ENCODE measurements around the gene RALGPS1. TPM values are rescaled to one million over a fixed set of nuclear protein-coding genes. Genes with fewer than 3 reads are reported as not detected.

The RALGPS1 gene
- total RNA-seq, 1 donor from 2014 or later = 21.7 TPM

DNA sequence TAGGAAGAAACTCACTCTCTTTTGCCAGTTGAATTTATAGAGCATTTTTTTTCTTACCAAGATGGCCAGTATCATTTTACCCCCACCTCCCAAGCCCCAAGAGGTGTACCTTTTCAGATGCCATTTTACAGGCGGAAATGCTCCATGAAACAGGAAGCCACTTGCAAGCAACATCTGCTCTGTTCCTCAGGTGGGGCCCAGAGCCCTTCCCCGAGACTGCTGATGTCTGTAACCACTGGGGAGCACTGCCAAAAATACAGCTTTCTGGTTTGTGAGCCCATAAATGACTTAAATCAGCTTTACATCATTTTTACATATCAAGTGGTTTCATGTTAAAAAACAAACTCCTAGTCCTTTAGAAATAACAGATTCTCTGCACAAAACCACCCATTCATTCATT lies 307.1 kb downstream of the RALGPS1 start:
- POLR2A ChIA-PET = interaction anchor here (1.3 kb wide), 1 partner anchor 175 kb away, joined by 4 read pairs; the partner anchor contains the start of gene SLC2A8
- H3K36me3 Mint-ChIP-seq (ENCODE audit: low read depth) = peaks cover 2% of the 10 kb centered on the region

DNA sequence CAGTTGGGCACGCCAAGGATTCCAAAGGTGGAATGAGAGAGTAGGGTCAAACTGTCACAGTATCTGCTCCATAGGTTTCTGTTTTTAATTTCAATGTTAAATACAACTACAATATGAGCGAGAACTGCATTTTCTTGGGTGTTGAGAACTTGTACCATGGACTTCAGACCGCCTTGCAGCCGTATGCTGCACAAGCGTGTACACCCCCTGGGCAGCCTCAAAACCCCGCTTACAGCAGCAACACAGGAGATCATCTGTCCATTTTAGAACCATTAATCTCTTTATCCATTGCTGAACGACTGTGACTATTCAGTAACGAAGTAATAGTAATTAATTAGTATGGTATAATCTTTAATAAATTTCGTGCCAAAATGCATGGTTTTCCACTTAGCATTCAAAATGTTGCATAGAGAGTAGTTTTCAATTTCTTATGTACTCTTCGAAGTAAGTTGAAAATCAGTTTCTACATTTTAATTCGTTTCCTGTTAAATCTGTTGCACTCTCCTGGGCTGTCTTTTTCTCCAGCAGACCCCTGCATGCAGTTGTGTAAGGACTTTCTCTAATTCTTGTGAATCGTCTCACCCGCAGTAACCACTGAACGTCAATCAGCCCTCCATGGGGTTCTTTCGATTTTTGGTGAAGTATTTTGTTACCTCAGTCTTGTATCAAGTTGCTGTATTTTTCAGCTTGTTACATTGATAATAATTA lies 308.0 kb downstream of the RALGPS1 start:
- DNase-seq (no peak), ATAC-seq (ENCODE audit: low read depth) (no peak)
- Mint-ChIP-seq H3K9me3 (no peaks in the 10 kb centered on the region), H3K4me3 (no peak overlapping the region), H3K27me3 (no peaks in the 10 kb centered on the region), H3K36me3 (ENCODE audit: low read depth) (peaks cover 2% of the 10 kb centered on the region), H3K27ac (no peak overlapping the region), H3K4me1 (peaks cover 41% of the 10 kb centered on the region)
- ChIA-PET POLR2A (no interaction called here), CTCF (no interaction called here)
- intact Hi-C loops (cut with micrococcal nuclease) = loop anchor here (5.0 to 10.0 kb wide), 2 partner anchors 345 to 902 kb away; partner anchors contain the start of gene PTGES2
- TF ChIP-seq, protein P1, sequence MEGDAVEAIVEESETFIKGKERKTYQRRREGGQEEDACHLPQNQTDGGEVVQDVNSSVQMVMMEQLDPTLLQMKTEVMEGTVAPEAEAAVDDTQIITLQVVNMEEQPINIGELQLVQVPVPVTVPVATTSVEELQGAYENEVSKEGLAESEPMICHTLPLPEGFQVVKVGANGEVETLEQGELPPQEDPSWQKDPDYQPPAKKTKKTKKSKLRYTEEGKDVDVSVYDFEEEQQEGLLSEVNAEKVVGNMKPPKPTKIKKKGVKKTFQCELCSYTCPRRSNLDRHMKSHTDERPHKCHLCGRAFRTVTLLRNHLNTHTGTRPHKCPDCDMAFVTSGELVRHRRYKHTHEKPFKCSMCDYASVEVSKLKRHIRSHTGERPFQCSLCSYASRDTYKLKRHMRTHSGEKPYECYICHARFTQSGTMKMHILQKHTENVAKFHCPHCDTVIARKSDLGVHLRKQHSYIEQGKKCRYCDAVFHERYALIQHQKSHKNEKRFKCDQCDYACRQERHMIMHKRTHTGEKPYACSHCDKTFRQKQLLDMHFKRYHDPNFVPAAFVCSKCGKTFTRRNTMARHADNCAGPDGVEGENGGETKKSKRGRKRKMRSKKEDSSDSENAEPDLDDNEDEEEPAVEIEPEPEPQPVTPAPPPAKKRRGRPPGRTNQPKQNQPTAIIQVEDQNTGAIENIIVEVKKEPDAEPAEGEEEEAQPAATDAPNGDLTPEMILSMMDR (IDR thresholded peaks at IDR 0.05) = no peak

More for the DNA sequence above, 307.1 kb downstream of the RALGPS1 start:
- ATAC-seq (ENCODE audit: low read depth) = no peak
- no peaks in the 10 kb centered on the region for H3K9me3 Mint-ChIP-seq
- CTCF ChIA-PET = no interaction called here
- intact Hi-C loops (cut with micrococcal nuclease) = loop anchor here (5.0 to 10.0 kb wide), 2 partner anchors 346 to 903 kb away; partner anchors contain the start of gene PTGES2
- TF ChIP-seq, protein P1 (IDR thresholded peaks at IDR 0.05) = no peak
- no peak overlapping the region for H3K4me3 Mint-ChIP-seq
- DNase-seq = no peak
- H3K27me3 Mint-ChIP-seq = no peaks in the 10 kb centered on the region
- peaks cover 40% of the 10 kb centered on the region for H3K4me1 Mint-ChIP-seq
- peak overlapping the region; percentile 38 for H3K27ac Mint-ChIP-seq

DNA sequence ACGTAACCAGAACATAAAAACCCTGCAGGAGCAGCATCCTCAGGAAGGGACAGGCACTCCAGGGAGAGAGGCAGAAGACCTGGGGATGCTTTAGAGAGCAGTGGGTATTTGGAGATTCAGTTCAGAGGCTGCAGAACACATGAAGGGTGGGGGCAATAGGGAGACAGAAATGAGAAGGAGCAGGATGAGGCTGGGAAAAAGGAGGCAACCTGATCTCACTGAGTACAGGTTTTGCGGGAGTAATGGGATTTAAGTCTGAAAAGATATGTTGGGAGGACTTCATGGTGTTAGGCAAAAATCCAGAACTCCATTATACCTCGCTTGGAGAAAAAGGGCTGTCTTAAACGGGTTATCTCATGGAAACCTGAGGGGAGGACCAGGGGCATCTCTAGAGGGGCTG lies 308.7 kb downstream of the RALGPS1 start:
- ChIA-PET CTCF (interaction anchor here (1.5 to 1.8 kb wide), 2 partner anchors 8 to 21 kb away, joined by 5 to 9 read pairs; no protein-coding TSS in a partner anchor), POLR2A (interaction anchor here (1.7 kb wide), 1 partner anchor 201 kb away, joined by 12 read pairs; the partner anchor contains the start of gene ZNF79)
- peaks cover 2% of the 10 kb centered on the region for H3K36me3 Mint-ChIP-seq (ENCODE audit: low read depth)
- DNase-seq (no peak), ATAC-seq (ENCODE audit: low read depth) (no peak)
- peak overlapping the region; percentile 15 for H3K27ac Mint-ChIP-seq
- H3K27me3 Mint-ChIP-seq = no peaks in the 10 kb centered on the region
- peaks cover 41% of the 10 kb centered on the region for H3K4me1 Mint-ChIP-seq
- intact Hi-C loops (cut with micrococcal nuclease) = loop anchor here (5.0 to 10.0 kb wide), 2 partner anchors 344 to 902 kb away; partner anchors contain the start of gene PTGES2
- no peaks in the 10 kb centered on the region for H3K9me3 Mint-ChIP-seq
- H3K4me3 Mint-ChIP-seq = no peak overlapping the region
- TF ChIP-seq, protein P1 (IDR thresholded peaks at IDR 0.05) = no peak

DNA sequence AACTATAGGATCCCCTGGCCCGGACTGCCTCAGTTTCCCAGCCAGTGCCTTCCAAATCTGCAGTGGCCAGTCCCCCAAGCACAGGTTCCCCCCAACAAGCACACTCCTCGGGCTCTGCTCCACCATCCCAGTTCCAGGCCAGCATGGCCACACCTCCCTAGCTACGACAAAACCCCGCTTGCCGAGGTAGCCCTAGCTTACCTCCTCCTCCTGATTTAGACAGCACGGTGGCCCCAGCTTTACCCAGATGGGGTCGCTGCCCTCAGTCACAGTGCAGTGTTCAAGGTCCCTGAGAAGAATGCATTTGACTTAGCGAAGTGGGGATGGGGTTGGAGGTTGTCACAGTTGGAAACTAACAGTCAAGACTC lies 309.2 kb downstream of the RALGPS1 start:
- DNase-seq (no peak), ATAC-seq (ENCODE audit: low read depth) (no peak)
- intact Hi-C loops (cut with micrococcal nuclease) = loop anchor here (1.0 to 10.0 kb wide), 7 partner anchors 22 to 901 kb away; partner anchors contain the start of genes LRSAM1, PTGES2, RALGPS1 and RPL12
- H3K4me1 Mint-ChIP-seq = peaks cover 41% of the 10 kb centered on the region
- TF ChIP-seq, protein P1 (IDR thresholded peaks at IDR 0.05) = no peak
- peak overlapping the region; percentile 85 for H3K4me3 Mint-ChIP-seq
- peaks cover 2% of the 10 kb centered on the region for H3K36me3 Mint-ChIP-seq (ENCODE audit: low read depth)
- ChIA-PET POLR2A (interaction anchor here (1.0 to 2.7 kb wide), 6 partner anchors 21 to 693 kb away, joined by 3 to 28 read pairs (median 14); partner anchors contain the start of genes LRSAM1, RPL12, SLC2A8 and ST6GALNAC4), CTCF (interaction anchor here (1.5 to 1.8 kb wide), 2 partner anchors 9 to 21 kb away, joined by 5 to 9 read pairs; no protein-coding TSS in a partner anchor)
- H3K27me3 Mint-ChIP-seq = no peaks in the 10 kb centered on the region
- H3K27ac Mint-ChIP-seq = no peak overlapping the region
- no peaks in the 10 kb centered on the region for H3K9me3 Mint-ChIP-seq
